Activated CD8-positive, alpha-beta memory T cell treated with anti-CD3 and anti-CD28 coated beads for 36 hours (primary cell): ENCODE measurements around the gene RAMP1. TPM values are rescaled to one million over a fixed set of nuclear protein-coding genes. Genes with fewer than 3 reads are reported as not detected.
"Not testable (repeated sequence)": the region's sequence is repeated elsewhere in the genome, so short reads cannot be mapped to it uniquely, and the experiment has no call there.

Experiments
- CTCF ChIA-PET: fragments of 350-600 bp; sonication (Branson Sonifier 250); formaldehyde crosslinking; loops from one replicate; lab custom pipeline; 2021; ENCODE audit warnings: antibody characterized with exemption; lab: Charles Lee
- POLR2A ChIA-PET: fragments of 350-600 bp; sonication (Branson Sonifier 250); formaldehyde crosslinking; loops from one replicate; lab custom pipeline; 2021; ENCODE audit warnings: antibody characterized with exemption; lab: Charles Lee
- total RNA-seq, 2 experiments: library from RNA; stranded (reverse); gene quantifications; one replicate each; pipeline ENCODE4 v1.2.3, GENCODE V29; 2021

RAMP1 gene
- total RNA-seq, 2 experiments from 2014 or later = 0.34 to 0.63 TPM

GRCh38 chr2:237861875-237862527 is 2.6 kb downstream of the RAMP1 start:
- CTCF ChIA-PET = no interaction called here
- POLR2A ChIA-PET = no interaction called here

- ChIA-PET CTCF (no interaction called here), POLR2A (no interaction called here)
These were observed 3.1 kb downstream of the RAMP1 start for GRCh38 chr2:237862528-237862895.

- CTCF ChIA-PET = no interaction called here
- POLR2A ChIA-PET = no interaction called here
These were observed 3.7 kb downstream of the RAMP1 start for GRCh38 chr2:237863102-237863511.

GRCh38 chr2:237863689-237864443 is 4.4 kb downstream of the RAMP1 start:
- ChIA-PET CTCF (no interaction called here), POLR2A (no interaction called here)

- ChIA-PET POLR2A (no interaction called here), CTCF (no interaction called here)
These were observed 5.1 kb downstream of the RAMP1 start for GRCh38 chr2:237864444-237864931.

GRCh38 chr2:237864940-237865622 is 5.7 kb downstream of the RAMP1 start:
- POLR2A ChIA-PET = no interaction called here
- CTCF ChIA-PET = no interaction called here

- POLR2A ChIA-PET = no interaction called here
- CTCF ChIA-PET = no interaction called here
These were observed 6.2 kb downstream of the RAMP1 start for GRCh38 chr2:237865623-237866041.

- CTCF ChIA-PET = no interaction called here
- POLR2A ChIA-PET = interaction anchor here (0.6 kb wide), 1 partner anchor 47 kb away, joined by 4 read pairs; no protein-coding TSS in a partner anchor
These were observed 6.7 kb downstream of the RAMP1 start for GRCh38 chr2:237866101-237866621.

GRCh38 chr2:237867465-237867864 is 8.0 kb downstream of the RAMP1 start:
- ChIA-PET CTCF (interaction anchor here (0.9 kb wide), 1 partner anchor 9 kb away, joined by 3 read pairs; no protein-coding TSS in a partner anchor), POLR2A (no interaction called here)

GRCh38 chr2:237868074-237868473 is 8.7 kb downstream of the RAMP1 start:
- CTCF ChIA-PET, POLR2A ChIA-PET: not testable (repeated sequence)

GRCh38 chr2:237868631-237869342 is 9.4 kb downstream of the RAMP1 start:
- ChIA-PET CTCF (no interaction called here), POLR2A (no interaction called here)

- POLR2A ChIA-PET = no interaction called here
- CTCF ChIA-PET = no interaction called here
These were observed 10.1 kb downstream of the RAMP1 start for GRCh38 chr2:237869343-237870102.

GRCh38 chr2:237870126-237870525 is 10.7 kb downstream of the RAMP1 start:
- ChIA-PET POLR2A (no interaction called here), CTCF (no interaction called here)

GRCh38 chr2:237870754-237871651 is 11.6 kb downstream of the RAMP1 start:
- POLR2A ChIA-PET = no interaction called here
- CTCF ChIA-PET = no interaction called here

GRCh38 chr2:237872178-237872887 is 12.9 kb downstream of the RAMP1 start:
- ChIA-PET CTCF (no interaction called here), POLR2A (no interaction called here)

GRCh38 chr2:237873421-237873831 is 14.0 kb downstream of the RAMP1 start:
- POLR2A ChIA-PET = no interaction called here
- CTCF ChIA-PET = no interaction called here

- ChIA-PET POLR2A (no interaction called here), CTCF (no interaction called here)
These were observed 14.6 kb downstream of the RAMP1 start for GRCh38 chr2:237873897-237874551.
